Measurements from ENCODE around the gene CDK17.

Gene CDK17

GRCh38 chr12:96239711-96240635, 160.3 kb downstream of the CDK17 start:
- TF ChIP-seq, protein P1, sequence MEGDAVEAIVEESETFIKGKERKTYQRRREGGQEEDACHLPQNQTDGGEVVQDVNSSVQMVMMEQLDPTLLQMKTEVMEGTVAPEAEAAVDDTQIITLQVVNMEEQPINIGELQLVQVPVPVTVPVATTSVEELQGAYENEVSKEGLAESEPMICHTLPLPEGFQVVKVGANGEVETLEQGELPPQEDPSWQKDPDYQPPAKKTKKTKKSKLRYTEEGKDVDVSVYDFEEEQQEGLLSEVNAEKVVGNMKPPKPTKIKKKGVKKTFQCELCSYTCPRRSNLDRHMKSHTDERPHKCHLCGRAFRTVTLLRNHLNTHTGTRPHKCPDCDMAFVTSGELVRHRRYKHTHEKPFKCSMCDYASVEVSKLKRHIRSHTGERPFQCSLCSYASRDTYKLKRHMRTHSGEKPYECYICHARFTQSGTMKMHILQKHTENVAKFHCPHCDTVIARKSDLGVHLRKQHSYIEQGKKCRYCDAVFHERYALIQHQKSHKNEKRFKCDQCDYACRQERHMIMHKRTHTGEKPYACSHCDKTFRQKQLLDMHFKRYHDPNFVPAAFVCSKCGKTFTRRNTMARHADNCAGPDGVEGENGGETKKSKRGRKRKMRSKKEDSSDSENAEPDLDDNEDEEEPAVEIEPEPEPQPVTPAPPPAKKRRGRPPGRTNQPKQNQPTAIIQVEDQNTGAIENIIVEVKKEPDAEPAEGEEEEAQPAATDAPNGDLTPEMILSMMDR (IDR thresholded peaks at IDR 0.05): no peak
- DNase-seq (ENCODE audit: low spot score): no peak
- Histone ChIP-seq H3K4me3 (no peak overlapping the region), H3K27ac (peak overlapping the region in 1 of 2 donors; percentile 43)

- TF ChIP-seq, protein P1 (IDR thresholded peaks at IDR 0.05): no peak
- DNase-seq (ENCODE audit: low spot score): no peak
- peak overlapping the region; percentile 43 to 85 for H3K27ac ChIP-seq
These were observed 161.7 kb downstream of the CDK17 start for GRCh38 chr12:96238336-96239047.

DNA sequence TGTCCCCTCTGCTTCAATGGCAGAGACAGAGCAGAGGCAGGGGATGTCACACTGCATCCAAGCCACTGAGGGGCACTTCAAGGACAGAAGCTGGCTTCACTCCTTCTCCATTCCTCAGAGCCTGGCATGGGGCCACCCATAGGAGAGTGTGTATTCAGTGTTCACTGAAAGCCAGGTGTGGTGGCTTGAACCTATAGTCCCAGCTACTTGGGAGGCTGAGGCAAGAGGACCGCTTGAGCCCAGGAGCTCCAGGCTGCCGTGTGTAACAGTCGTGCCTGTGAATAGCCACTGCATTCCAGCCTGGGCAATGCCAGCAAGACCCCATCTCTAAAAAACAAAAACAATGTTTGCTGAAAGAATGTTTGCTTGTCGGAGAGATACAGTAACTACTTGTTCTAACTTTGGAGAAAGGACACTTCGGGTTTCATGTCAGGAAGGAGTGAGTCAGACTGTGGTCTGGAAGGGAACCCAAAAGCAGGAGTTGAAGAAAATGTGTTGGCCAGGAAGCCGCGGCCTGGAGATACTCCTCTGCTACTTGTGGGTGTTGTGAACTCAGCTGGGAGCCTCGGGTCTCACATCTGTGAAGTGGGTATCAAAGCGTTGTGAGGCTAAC, 162.7 kb downstream of the CDK17 start:
- H3K27ac ChIP-seq: peak overlapping the region; percentile 43 to 85
- DNase-seq (ENCODE audit: low spot score): peak; percentile 89

More at GRCh38 chr12:96238336-96239047, 161.7 kb downstream of the CDK17 start:
- no peak overlapping the region for H3K4me3 ChIP-seq

GRCh38 chr12:96237035-96237434, 163.2 kb downstream of the CDK17 start:
- no peak for DNase-seq (ENCODE audit: low spot score)
- peak overlapping the region; percentile 33 for H3K4me3 ChIP-seq

More for the DNA sequence above, 162.7 kb downstream of the CDK17 start:
- peak overlapping the region; percentile 33 for H3K4me3 ChIP-seq
- TF ChIP-seq, protein P1 (IDR thresholded peaks at IDR 0.05): no peak

DNA sequence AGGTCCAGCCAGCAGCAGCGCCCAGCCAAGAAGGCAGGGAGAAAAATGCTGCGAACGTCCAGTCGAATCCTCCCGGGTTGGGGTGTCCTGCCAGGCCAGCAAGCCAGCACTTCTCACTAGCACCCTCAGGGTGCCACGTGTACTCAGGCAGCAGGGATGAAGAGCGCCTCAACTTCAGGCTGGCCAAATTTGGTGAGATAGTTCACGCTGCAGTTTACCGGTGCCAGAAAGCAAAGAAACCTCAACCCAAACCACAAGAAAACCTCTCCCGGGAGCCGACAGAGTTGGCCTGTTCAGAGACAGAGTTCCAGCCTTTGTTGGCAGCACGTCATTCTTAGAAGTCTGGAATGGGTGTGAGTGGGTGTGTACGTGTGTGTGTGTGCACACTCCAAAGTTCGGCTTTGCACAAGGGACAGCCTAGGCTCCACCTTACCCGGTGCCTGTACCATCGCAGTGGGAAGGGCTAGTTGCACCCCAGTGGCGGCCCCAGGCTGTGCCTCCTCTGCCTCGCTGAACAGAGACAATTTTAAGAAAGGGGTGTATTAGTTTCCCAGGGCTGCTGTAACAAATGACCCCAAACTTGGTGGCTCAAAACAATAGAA, 163.9 kb downstream of the CDK17 start:
- TF ChIP-seq, protein P1 (IDR thresholded peaks at IDR 0.05): no peak
- Histone ChIP-seq H3K4me3 (no peak overlapping the region), H3K27ac (peak overlapping the region; percentile 9 to 85)
- DNase-seq (ENCODE audit: low spot score): no peak

More at GRCh38 chr12:96237035-96237434, 163.2 kb downstream of the CDK17 start:
- H3K27ac ChIP-seq: peak overlapping the region; percentile 43 to 85
- TF ChIP-seq, protein P1 (IDR thresholded peaks at IDR 0.05): no peak

DNA sequence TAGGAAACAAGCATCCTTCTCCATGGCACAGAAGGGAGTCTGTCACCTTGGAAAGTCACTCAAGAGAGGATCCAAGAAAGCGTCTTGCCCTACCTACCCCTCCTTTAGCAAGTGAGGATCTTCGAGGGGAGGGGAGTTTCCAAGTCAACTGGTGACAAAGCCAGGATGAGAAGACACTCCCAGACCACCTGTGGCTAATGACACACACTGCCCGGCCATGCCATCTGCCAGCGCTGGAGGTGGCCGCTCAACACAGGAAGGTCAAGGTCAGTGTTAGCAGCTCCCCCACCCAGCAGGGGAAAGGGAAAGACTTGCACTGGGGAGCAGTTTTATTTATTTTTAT, 164.8 kb downstream of the CDK17 start:
- Histone ChIP-seq H3K4me3 (no peak overlapping the region), H3K27ac (peak overlapping the region in 1 of 2 donors; percentile 85)
- TF ChIP-seq, protein P1 (IDR thresholded peaks at IDR 0.05): no peak
- DNase-seq (ENCODE audit: low spot score): no peak

Measured in coronary artery (tissue), 2 donors.